ENCODE measurements around the gene MAMDC2. TPM values are rescaled to one million over a fixed set of nuclear protein-coding genes. Genes with fewer than 3 reads are reported as not detected.

The MAMDC2 gene
- total RNA-seq = 0.68 and 6.8 TPM in 2 replicates

GRCh38 chr9:70043689-70044489 lies at the start of gene MAMDC2:
Gene MAMDC2 (plus strand): TSS chr9:70043848. CDS start chr9:70044198, 350 bp downstream.

GRCh38 chr9:70258692-70259511 lies 215.3 kb downstream of the MAMDC2 start, which contains the start of gene SMC5:
Gene SMC5 (plus strand): TSS chr9:70258978. CDS start chr9:70259079, 101 bp downstream.

Other genes starting within 250 kb of the MAMDC2 start
- not detected in 2 replicates for gene CFAP95, start 223.0 kb upstream of the MAMDC2 start, total RNA-seq
- gene SMC5, start 215.1 kb downstream of the MAMDC2 start, total RNA-seq = 19.5 and 30.0 TPM in 2 replicates